ENCODE measurements around the gene TREML4. TPM values are rescaled to one million over a fixed set of nuclear protein-coding genes. Genes with fewer than 3 reads are reported as not detected.
A peak's percentile ranks its signal among the peaks of the same experiment; 100 is the strongest.
"Not testable (repeated sequence)": the region's sequence is repeated elsewhere in the genome, so short reads cannot be mapped to it uniquely, and the experiment has no call there.

The TREML4 gene, protein sequence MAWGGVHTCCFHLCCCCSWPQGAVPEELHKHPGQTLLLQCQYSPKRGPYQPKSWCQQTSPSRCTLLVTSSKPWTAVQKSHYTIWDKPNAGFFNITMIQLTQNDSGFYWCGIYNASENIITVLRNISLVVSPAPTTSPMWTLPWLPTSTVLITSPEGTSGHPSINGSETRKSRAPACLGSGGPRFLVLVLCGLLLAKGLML
- polyA plus RNA-seq (ENCODE audit: insufficient read length): not detected
- long read RNA-seq, donor 1: 0 reads
- long read RNA-seq, donor 2: 0 reads
- long read RNA-seq, donor 3: 0 reads
- long read RNA-seq, donor 4: 0 reads
- long read RNA-seq, donor 5: 0 reads
- long read RNA-seq, donor 6: 0 reads
- long read RNA-seq, donor 7: 0 reads
- long read RNA-seq, donor 8: 0 reads

DNA sequence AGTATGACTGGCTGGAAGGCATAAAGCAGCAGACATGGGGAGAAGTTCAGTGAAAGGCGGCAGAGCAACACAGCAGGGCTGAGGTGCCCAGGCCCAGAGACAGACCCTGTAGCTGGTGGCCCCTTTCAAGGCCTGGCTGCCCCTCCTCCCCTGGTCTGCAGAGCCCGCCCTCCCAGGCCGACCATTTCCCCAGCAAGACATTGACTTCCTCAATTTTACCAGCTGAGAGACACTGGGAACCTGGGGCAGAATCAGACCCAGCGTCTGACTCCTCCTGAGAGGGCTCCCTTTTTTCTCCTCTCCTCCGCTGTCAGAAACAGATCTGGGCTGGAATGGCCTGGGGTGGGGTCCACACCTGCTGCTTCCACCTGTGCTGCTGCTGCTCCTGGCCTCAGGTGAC is at the start of gene TREML4:
Gene TREML4, plus strand, starts transcription at position 254 of the 400 bp plus-strand sequence. Its CDS starts 79 bp downstream, at position 333.
- DNase-seq: no peak

DNA sequence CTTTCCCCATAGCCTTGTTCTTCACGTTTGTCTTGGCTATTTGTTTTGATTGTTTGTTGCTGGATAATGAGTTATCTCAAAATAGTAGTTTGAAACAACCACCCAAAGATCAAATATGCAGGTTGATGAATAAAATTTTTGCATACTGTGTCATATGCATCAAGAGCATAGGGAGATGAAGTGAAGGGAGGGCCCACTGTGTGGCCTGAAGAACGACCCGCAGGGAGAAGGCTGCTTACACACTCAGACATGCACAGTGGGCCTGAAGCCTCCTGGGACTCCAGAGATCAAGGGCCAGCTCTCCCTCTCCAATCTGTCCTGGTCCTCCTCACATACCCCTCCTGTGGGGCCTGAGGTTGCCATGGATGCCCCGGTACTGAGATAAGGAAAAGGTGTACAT is 49.0 kb upstream of the TREML4 start:
- DNase-seq: no peak

DNA sequence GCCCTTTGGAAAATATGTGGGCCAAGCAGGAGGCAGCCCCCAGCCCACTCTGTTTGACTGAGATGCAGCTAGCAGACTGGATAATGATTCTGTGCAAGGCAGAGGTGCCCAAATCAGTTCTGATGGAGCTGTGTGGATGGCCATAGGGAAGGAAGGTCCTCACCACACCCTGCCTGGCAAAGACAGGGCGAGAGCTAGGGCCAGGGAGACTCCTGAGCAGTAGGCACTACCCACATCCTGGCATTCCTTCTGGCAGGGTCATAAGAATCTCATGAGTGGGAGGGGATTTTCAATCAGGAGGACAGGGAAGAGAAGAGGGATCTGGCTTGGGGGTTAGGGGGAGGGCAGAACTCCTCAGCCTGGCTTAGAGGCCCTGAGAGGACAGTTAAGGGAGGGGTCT is 46.6 kb upstream of the TREML4 start:
- no peak for DNase-seq

DNA sequence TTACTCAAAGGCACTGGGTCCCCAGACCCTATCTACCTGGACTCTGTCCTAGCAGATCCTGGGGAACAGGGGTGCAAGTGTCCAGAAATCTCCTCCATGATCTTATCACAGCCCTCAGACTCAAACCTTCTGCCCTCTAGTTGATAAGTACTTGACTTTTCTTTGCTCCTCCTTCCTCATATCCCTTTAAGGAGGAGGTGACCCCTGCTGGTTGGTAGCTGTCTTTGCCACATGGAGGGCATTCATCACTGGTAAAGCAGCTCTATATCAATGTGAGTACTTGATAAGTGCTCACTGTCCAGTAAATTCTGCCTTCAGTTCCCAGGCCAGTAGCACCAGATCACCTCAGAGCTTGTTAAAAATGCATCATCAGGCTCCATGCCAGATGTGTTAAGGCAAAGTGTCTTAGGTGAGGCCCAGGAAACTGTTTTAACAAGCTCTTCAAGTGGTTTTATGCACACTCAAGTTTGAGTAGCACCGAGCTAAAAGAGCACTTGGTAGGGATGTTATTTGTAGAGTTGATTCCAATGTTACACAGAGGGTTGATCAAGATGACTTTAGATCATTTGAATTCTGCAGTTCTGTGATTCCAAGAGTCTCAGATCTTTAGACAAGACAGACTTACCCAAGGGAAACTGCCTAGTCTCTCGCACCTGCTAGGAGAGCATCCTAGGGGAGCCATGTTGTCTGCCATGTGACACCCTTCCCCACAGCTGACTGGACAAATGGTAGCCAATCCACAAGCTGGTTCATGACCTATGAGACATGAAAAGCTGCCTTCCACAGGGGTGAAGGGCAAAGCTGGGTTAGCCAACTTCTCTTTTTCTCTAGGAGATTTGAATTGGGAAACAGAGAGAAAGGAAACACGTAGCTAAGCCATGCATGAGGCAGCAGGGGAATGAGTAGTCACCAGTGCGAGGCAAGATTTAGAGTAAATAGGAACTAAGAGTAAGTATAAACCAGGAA is 45.8 kb upstream of the TREML4 start:
- peak; percentile 29 for DNase-seq

GRCh38 chr6:41184761-41185160 is 43.4 kb upstream of the TREML4 start:
- no peak for DNase-seq

GRCh38 chr6:41186031-41186562 is 42.1 kb upstream of the TREML4 start:
- no peak for DNase-seq

DNA sequence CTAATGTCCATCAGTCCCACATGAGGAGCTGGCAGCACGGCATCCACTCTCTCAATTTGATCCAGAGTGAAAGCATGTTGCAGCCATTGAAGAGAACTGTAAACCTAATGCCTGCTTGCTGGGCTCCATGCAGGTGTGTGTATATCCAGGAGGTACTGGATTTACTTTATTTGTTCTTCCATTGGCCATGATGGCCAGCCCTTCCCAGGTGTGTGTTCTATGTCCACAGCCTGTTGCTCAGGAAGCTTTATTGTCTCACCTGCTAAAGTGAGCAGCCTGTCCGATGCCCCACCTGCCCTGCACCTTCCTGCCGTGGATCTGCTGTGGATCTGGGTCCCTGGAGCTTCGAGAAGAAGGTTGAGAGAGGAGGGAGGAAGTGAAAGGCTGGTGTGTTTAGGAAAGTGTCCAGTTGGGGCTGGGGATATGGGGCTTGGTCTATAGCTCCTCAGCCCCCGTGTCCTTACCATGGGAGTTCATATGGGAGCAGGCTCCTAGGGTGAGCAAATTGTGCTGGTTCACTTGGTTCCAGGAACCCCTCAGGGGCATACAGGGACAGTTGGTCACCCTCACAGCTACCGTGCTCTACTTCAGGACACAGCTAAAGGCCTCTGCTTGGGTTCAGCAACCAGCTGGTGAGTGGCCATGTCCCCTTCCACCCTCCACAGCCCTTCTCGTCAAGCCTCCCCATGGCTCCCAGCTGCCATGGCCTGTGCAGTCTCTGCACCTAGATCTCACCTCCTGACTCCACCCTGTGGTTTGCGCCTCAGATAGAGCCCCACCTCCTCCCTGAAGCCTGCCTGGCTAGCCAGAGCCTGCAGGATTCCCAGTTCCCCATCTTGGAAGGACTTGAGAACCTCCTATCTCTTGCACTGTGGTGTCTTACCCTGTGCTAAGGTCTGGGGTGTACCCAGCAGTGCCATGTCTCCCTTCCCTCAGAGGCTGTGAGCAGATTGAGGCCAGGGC is 39.9 kb upstream of the TREML4 start:
- DNase-seq: no peak

DNA sequence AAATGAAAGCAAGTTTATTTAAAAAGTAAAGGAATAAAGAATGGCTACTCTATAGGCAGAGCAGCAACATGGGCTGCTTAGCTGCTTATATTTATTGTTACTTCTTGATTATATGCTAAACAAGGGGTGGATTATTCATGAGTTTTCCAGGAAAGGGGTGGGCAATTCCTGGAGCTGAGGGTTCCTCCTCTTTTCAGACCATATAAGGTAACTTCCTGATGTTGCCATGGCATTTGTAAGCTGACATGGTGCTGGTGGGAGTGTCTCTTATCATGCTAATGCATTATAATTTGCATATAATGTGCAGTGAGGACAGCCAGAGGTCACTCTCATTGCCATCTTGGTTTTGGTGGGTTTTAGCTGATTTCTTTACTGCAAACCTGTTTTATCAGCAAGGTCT is 39.1 kb upstream of the TREML4 start:
- not testable (repeated sequence) for DNase-seq

- DNase-seq: no peak
Observed at GRCh38 chr6:41189967-41190366, 38.2 kb upstream of the TREML4 start.

GRCh38 chr6:41190791-41191190 is 37.4 kb upstream of the TREML4 start:
- no peak for DNase-seq

DNA sequence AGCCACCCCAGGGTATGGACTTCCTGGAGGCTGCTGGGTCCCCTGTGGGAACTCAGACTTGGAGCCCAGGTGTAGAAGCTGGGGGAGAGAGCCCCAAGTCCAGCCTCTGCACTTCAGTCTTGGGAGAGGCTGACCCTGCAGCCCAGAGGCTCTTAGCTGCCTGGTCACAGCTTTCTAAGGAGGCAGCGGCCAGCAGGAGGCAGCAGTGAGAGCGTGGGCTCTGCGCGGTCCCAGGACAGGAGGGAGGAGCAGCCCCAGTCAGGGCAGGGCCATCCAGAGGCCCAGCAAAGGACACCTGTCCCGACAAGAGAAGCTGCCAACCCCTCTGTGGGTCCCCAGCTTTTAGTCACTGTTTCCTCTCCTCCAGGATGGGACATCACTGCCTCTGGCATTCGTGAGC is 36.6 kb upstream of the TREML4 start:
- DNase-seq: peak; percentile 5

DNA sequence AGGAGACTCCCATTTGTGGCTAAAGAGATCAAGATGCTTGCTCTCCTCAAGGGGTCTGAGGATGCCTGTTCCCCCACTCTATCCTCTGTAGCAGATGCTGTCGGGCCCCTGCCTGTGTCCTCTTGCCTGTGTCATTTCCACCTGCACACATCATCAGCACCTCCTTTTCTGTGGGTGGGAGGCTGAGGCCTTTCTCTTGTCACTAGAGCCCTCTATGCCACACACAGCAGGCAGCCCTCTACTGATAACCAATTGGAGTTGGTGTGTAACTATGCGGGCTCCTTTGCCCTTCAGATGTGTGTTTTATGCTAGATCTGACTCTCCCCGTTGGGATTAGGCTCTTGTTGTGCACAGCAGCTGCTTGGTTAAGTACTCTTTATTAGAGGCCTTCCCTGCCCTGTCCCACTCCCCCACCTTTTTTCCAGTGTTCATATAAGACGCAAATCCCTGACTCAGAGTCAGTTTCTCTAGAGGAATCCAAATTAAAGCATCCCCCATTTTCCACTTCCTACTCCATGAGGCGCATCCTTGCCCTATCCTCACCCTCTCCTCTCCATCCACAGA is 34.9 kb upstream of the TREML4 start:
- no peak for DNase-seq

DNA sequence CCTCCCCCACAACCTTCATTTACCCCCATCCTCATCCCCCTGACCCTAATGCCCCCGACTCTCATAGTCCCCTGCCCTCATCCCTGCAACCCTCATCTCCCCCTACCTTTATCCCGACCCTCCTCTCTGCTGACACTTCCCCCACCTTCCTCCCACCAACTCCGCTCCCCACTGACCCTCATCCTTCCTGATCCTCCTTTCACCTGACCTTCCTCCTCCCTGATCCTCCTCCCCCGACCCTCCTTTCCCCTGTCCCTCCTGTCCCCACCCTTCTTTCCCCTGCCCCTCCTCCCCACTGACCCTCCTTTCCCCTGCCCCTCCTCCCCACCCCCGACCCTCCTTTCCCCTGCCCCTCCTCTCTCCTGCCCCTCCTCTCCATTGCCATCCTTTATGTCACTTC is 34.3 kb upstream of the TREML4 start:
- no peak for DNase-seq

DNA sequence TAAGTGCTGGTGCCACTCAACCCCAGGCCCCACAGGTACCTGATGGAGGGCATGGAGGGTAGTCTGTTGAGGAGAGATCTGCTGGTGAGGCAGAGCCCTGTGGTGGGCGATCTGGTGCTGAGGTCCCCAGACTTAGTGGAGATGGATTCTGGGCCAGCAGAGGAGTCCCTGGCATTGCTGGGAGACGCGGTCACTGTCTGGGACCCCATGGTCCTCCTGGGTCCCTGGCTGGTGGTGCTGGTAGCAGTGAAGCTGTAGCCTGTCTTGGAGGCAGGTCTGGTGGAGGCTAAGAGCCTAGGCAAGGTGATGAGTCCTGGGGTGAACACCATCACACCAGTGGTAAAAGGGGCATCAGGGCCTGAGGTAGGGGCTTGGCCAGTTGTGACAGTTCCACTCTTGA is 33.8 kb upstream of the TREML4 start:
- no peak for DNase-seq

- DNase-seq: no peak
Observed at GRCh38 chr6:41197234-41197633, 30.9 kb upstream of the TREML4 start.

GRCh38 chr6:41199552-41200246 is 28.4 kb upstream of the TREML4 start:
- DNase-seq: no peak

DNA sequence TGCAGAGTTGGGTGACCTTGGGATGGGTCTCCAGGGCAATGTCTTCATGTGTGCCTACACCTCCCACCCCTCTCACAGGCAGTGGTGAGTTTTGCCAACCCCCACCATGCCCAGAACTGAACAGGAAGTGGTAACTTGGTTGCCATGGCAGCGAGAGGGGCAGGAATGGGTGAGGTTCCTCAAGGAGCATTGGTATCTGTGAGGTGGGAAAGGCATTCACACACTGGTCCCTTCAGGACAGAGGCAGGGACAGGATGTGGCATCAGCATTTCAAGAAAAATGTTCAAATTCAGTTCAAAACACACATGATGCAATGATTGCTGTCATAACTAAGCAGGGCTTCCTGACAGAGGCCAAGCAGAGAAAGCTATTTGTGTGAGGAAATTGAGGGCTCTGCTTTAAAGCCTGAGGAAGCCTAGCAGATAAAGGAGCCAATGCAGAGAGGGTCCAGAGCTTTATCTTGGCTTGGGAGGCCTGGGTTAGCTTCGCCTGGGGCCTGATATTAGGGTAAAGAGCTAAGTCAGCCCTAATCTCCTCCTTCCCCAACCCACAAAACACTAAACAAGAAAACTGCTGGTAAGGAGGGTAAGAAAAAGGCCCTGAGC is 27.8 kb upstream of the TREML4 start:
- DNase-seq: no peak

GRCh38 chr6:41200901-41201763 is 27.0 kb upstream of the TREML4 start, which contains the start of gene TREML2:
TREML2 (minus strand) TSS chr6:41201149; CDS start chr6:41201008, 141 bp downstream.
- DNase-seq: no peak

DNA sequence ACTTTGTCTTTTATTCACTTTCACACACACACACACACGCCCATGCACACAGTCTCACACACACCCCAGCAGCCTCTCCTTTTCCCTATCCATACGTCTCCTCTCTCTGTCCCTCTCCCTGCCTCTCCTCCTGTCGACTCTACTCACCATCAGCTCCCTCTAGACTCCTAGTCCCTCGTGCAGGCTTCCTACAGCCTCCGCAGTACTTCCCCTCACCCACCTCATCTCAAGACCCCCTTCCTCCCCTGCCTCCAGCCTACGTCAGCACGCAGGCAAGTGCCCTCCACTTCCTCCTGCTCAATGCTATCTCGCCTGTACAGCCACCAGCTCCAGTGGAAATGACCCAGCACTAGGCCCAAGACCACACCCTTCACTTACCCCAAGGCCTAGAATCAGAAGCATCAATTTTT is 26.4 kb upstream of the TREML4 start:
- DNase-seq: no peak
